ENCODE results near the gene OR4D10.

DNA sequence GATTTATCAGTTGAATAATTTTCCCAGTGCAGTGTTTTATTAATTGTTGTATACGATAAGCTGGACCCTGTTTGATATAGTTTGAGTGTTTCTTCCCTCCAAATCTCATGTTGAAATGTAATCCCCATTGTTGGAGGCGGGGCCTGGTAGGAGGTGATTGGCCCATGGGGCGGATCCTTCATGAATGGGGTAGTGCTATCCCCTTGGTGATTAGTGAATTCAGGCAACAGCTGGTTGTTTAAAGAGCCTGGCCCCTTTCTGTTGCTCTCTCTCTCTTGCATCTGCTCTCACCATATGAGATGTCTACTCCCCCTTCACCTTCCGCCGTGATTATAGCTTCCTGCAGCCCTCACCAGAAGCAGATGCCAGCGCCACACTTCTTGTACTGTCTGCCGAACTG, 35.3 kb upstream of the OR4D10 start:
- TF ChIP-seq CTCF (conservative IDR thresholded peaks at IDR 0.05; ENCODE audit: low read depth, low read length) (no peak), POLR2A (IDR thresholded peaks at IDR 0.05; ENCODE audit: low read depth, low read length) (no peak), SMC3 (IDR thresholded peaks at IDR 0.05; ENCODE audit: low read depth, low read length) (no peak), RAD21 (IDR thresholded peaks at IDR 0.05; ENCODE audit: low read length) (no peak), MAFK (IDR thresholded peaks at IDR 0.05; ENCODE audit: low read depth, low read length) (no peak), MAZ (IDR thresholded peaks at IDR 0.05; ENCODE audit: borderline replicate concordance, low read depth, low read length) (no peak), RFX5 (IDR thresholded peaks at IDR 0.05; ENCODE audit: low read depth, low read length) (no peak), FOS (IDR thresholded peaks at IDR 0.05; ENCODE audit: low read depth, low read length) (no peak), CEBPB (IDR thresholded peaks at IDR 0.05; ENCODE audit: low read depth, low read length) (no peak), MXI1 (IDR thresholded peaks at IDR 0.05; ENCODE audit: borderline replicate concordance, low read depth, low read length) (no peak), CHD1 (IDR thresholded peaks at IDR 0.05; ENCODE audit: low read depth, low read length) (no peak), RCOR1 (IDR thresholded peaks at IDR 0.05; ENCODE audit: insufficient replicate concordance, low read length) (no peak), NFE2L2 (IDR thresholded peaks at IDR 0.05; ENCODE audit: low read depth, low read length) (no peak)
- TF ChIP-seq, protein P1, sequence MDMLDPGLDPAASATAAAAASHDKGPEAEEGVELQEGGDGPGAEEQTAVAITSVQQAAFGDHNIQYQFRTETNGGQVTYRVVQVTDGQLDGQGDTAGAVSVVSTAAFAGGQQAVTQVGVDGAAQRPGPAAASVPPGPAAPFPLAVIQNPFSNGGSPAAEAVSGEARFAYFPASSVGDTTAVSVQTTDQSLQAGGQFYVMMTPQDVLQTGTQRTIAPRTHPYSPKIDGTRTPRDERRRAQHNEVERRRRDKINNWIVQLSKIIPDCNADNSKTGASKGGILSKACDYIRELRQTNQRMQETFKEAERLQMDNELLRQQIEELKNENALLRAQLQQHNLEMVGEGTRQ (IDR thresholded peaks at IDR 0.05; ENCODE audit: low read depth, low read length) = no peak
